DMS153 treated with DMSO at 0.1 percent for 48 hours (cell line): ENCODE data around the gene TSPAN4.

ENCODE experiments used
- DNase-seq: peaks from one replicate; lab custom pipeline; 2025; ENCODE audit not compliant: unreplicated experiment; lab: John Stamatoyannopoulos, UW

Gene TSPAN4

DNA sequence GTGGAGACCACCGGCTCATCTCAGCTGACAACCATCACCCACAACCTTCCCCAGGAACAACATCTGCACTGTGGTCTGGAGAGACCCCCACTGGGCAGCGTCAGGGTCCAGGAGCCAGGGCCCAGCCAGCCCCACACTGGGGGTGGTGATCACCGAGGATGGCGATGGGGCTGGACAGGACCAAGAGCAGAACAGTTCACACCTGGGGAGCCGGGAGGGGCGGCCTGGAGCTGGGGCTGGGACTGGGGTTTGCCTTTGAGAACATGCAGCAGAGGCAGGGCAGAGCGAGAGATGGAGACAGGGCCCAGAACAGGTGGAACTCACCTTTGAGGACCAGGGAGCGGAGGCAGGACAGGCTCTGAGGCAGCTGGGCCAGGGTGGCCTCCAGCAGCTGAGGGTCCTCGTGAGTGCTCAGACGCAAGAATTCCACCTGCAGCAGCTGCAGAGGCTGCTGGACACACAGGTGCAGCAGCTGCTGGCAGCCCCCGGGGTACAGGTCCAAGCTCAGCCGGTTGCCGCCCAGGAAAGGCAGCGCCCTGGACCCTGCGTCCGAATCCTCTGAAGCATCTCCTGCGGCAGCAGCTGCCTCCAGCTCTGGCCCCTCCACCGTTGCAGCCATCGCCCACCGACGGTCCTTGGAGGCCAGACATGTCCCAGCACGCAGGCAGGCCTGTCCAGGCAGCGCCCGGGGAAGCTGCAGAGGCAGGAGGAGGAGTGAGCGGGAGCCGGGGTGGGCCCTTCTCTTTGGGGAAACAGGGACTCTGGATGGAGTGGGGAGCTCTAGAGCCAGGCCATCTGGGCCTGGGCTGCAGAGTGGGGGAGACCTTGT, 38.7 kb upstream of the TSPAN4 start:
- no peak for DNase-seq

DNA sequence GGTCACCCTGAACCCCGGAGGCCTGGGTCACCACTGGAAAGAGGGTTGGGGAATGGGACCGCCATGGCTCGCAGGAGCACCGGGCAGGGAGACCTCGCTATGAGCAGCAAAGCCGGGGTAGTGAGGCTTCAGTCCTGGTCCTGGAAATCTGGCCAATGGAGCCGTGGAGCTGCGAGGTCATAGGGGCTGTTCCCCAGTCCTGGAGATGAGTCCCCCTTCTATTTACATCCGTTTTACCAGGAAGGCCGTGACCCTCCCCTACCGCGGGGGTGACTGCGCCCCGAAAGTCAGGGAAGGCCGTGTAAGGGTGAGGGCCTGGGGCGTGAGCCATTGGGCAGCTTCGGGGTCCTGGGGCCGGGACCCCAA, 38.1 kb upstream of the TSPAN4 start:
- no peak for DNase-seq

- DNase-seq: no peak
These were observed 34.0 kb upstream of the TSPAN4 start for GRCh38 chr11:808427-809286.

DNA sequence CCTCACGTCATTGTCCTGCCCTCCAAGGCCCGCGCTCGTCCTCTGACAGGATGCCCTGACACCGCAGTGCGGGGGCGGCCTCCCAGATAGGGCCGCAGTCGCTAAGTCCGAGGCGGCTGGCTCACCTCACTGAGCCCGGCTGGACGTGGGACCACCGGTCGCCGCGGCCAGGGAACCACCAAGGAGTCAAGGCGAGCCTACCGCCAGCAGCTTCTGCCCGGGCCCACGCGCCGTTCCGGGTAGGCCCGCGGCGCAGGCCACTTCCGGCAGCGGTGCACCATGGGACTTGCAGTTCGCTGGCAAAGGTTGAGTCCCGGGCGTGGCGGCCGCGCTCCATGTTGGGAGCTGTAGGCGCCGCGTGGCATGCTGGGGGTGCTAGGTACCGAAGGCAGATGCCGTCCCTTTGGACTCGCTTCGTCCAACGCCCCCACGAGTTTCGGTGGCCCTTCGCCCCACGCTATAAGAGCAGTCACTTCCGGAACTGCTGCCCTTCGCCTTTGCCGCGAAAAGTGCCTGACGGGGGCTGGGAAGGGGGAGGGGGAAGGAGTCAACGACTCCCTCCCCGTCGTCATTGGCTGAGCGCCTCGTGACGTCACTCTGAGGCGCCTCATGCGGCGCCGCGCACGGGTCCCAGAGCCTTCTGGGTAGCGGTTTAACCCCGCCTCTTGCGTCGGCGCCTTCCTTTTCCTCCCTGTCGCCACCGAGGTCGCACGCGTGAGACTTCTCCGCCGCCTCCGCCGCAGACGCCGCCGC, 33.2 kb upstream of the TSPAN4 start, which contains the start of gene RPLP2:
Gene RPLP2, plus strand, starts transcription at position 681 of the 753 bp plus-strand sequence. CDS start 268 bp downstream, outside the sequence.
- peak; percentile 91 for DNase-seq

DNA sequence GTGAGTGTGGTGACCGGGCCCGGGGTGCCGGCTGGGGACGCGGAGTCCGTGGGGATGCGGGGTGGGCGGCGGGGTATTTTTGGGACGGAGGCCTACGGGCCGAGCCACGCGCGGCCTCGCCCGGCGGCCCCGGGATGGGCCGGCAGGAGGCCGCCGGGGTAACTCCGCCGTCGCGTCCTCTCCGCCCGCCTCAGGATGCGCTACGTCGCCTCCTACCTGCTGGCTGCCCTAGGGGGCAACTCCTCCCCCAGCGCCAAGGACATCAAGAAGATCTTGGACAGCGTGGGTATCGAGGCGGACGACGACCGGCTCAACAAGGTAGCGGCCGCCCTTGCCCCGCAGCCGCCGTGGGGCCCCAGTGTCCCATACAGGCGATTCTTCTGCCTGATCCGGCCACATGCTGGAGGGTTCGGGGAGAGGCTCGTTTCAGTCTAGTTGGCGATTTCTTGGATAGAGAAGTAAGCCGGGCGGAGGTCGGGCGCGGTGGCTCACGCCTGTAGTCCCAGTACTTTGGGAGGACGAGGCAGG, 32.5 kb upstream of the TSPAN4 start:
- no peak for DNase-seq

- no peak for DNase-seq
These were observed 31.0 kb upstream of the TSPAN4 start for GRCh38 chr11:811446-812245.

GRCh38 chr11:812390-812789, 30.3 kb upstream of the TSPAN4 start:
- DNase-seq: no peak

GRCh38 chr11:813072-813455, 29.6 kb upstream of the TSPAN4 start:
- no peak for DNase-seq

- DNase-seq: no peak
These were observed 29.1 kb upstream of the TSPAN4 start for GRCh38 chr11:813456-814096.

DNA sequence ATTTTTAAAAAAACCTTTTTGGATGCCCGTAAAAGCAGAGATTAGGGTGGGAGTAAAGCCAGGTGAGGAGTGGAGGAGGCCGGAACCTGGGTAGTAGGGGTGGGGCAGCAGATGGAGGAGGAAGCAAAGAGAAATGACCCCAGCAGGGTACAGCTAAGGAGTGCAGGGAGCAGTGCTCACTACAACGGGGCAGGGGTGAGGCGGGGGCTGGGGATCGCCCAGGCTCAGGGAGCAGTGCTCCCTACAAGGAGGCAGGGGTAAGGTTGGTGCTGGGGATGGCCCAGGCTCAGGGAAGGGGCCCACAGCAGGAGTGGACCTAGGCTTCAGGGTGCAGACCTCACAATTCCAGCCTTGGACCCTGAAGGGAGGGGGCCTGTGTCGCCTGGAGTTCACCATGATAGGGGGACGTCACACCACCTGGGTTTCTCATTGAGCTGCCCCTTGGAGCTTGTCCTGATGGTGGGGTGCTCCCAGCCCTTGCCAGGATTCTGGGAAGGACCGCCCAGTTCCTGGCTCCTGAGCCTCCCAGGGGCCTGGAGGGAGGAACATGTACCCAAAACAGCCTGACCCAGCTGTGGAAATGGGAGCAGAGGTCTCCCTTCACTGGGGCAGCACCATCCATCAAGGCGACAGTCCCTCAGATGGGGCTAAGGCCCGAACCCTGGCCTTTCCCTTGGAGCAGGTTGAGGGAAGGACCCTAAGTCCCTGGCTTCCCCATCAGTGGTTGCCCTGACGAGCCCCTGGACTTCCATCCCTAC, 26.8 kb upstream of the TSPAN4 start:
- no peak for DNase-seq

DNA sequence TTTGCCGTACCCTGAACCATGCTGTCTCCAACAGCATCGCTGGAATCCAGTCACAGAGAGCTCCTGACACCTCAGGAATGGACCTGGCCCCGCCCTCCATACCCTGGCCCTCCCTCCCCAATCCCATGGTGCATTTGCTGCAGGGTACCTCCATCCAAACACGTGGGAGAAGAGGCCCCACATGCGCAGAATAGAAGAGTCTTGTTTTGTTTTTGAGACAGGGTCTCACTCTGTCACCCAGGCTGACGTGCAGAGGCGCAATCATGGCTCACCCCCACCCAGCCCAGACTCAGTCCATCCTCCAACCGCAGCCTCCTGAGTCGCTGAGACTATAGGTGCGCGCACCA, 26.2 kb upstream of the TSPAN4 start:
- no peak for DNase-seq

DNA sequence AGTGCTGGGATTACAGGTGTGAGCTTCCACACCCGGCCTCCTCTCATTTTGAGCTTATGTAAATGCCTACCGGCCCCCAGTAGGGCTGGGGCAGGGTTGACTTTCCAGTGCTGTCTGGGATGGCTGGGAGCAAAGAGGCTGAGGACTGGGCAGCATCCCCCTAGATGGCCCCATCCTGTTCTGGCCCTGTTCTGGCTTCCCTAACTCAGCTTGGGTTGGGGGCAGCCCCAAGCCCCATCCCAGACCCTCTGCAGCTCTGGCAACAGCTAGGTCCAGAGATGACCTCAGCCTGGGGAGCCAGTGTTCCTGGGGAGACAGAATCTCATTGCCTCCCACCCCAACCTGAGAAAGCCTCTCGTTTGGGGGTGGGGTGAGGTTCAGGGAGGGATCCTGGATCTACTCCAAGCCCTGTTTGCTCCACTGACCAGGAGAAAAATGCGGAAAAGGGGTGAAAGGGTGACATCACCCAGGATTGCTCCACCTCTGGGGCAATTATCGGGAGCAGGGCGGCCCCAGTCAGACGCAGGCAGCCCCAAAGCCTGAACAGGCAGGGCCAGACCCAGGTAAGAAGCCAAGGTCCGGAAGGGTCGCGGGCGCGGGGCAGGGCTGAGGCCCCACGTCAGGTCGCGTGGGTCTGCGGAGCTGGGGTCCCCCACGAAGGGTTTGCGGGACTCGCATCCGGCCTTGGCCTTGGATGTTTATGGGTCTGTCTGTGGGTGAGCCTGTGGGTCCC, 24.1 kb upstream of the TSPAN4 start, which contains the start of gene PNPLA2:
Gene PNPLA2, plus strand, starts transcription at position 519 of the 733 bp plus-strand sequence. CDS start 805 bp downstream, outside the sequence.
- no peak for DNase-seq

DNA sequence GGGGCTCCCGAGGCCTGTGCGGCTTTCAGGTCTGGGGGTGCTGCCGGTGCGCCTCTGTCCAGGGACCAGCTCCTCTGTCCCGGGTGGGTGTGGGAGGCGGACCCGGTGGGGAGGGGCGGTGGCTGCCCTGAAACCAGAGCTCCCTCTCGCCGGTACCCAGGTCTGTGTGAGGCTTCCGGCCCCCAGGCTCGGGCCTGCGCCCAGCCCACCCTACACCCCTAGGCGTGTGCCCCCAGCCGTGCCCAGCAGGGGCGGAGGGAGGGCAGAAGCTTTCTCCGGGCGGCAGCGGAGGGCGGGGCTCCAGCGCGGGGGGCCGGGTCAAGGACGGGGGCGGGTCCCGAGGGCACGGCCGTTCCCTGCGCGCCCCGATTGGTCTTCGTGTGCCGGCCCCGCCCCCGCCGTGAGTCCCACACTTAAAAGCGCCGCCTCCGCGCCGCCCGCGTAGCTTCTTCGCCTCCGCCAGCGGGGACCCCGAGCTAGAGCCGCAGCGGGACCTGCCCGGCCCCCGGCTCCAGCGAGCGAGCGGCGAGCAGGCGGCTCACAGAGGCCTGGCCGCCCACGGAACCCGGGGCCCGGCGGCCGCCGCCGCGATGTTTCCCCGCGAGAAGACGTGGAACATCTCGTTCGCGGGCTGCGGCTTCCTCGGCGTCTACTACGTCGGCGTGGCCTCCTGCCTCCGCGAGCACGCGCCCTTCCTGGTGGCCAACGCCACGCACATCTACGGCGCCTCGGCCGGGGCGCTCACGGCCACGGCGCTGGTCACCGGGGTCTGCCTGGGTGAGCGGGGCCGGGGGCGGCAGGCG, 23.3 kb upstream of the TSPAN4 start:
- DNase-seq: peak; percentile 34

GRCh38 chr11:819943-820649, 22.6 kb upstream of the TSPAN4 start:
- DNase-seq: peak; percentile 54

GRCh38 chr11:820655-821511, 21.8 kb upstream of the TSPAN4 start:
- DNase-seq: no peak
